HG03520 (cell line): ENCODE measurements around the gene PRDM15.

ENCODE experiments used
- ATAC-seq: cut with Tn5 transposase; IDR thresholded peaks from one replicate; pipeline ENCODE4 v1.9.1; 2021; ENCODE audit warnings: mild to moderate bottlenecking, moderate library complexity; ENCODE audit not compliant: unreplicated experiment

Gene PRDM15

DNA sequence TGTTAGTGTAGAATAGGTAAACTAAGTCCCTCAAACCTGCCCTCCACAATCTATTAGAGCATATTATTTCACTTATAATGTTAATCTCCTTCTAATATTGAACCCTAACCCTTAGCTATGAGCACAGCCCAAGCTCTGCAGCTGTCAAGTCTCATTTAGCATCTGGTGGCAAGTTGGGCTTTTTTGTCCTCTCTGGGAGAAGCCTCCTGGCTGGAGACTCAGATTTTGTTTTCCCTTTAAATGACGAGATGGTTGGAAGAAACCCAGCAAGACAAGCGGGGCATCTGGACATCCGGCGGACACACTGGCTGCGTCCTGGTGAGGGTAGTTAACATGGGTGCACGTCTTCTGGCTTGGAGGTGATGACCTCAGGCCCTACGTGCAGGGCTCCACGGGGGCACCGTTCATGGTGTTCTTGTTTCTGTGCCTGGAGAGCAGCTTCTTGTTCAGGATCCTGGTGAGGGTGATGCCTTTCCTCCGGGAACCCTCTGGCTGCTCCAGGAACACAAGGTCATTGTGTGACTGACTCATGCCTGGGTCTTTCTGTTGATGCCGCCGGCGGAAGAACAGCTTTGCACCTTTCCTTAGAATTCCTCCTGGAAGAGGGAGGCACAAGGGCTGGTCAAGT, 9.7 kb upstream of the PRDM15 start:
- ATAC-seq = no peak

DNA sequence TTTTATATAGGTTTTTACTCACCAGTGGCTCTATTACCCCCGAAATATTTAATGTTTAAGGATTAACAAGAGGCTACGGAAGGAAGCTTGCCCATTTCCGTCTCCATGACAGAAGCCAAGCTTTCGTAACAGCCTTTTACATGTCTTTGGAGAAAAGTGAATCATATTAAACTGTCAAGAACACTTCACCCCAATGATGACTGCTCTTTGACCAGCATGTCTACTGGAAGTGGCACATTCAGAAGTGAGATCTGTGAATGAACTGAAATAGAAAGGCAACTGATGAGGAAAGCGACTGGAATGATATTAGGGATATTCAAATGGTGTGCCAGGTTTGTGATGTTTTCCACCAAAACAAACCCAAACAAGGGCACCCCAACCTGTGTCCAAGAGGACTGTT, 8.5 kb upstream of the PRDM15 start:
- no peak for ATAC-seq

- ATAC-seq = no peak
Measured at GRCh38 chr21:41886328-41886727, 7.2 kb upstream of the PRDM15 start.

GRCh38 chr21:41885341-41886024, 6.3 kb upstream of the PRDM15 start:
- ATAC-seq = no peak

GRCh38 chr21:41884501-41885030, 5.4 kb upstream of the PRDM15 start:
- no peak for ATAC-seq

DNA sequence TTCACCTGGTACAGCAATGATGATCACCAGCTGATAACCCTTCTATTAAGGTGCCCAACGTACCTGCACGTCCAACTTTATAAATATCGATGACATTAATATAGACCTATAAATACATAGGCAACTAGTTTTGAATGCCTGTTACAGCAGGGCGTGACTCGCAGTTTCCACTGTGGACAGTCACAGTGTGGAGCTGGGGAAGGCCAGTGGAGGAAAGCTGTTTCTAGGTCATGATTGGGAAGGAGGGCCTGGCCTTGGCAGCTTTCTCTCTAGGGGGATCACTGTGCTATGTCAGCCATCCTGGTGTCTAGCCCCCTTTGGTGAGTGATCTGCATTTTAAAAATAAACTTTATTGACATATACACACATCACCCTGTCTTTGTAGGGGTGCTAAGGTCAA, 4.4 kb upstream of the PRDM15 start:
- ATAC-seq = no peak

GRCh38 chr21:41881051-41881450, 1.9 kb upstream of the PRDM15 start:
- no peak for ATAC-seq

- ATAC-seq = no peak
Measured at GRCh38 chr21:41880153-41880552, 1.0 kb upstream of the PRDM15 start.

DNA sequence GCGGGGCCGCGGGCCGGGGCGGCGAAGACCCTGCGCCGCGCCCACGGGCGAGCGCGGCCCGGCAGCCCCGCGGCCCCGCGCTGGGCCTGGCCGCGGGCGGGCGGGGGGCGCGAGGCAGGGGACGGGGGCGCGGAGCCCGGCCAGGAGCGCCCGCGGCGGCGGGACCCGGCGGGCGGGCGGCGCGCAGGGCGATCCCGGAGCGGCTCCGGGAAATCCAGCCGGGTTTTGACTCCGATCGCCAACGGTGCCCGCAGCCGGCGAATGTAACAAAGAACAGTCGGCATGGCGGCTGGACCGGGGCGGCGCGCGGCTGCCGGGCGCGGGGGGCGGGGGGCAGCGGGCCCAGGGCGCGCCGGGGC, 334 bp downstream of the PRDM15 start:
- ATAC-seq = peak; percentile 42

DNA sequence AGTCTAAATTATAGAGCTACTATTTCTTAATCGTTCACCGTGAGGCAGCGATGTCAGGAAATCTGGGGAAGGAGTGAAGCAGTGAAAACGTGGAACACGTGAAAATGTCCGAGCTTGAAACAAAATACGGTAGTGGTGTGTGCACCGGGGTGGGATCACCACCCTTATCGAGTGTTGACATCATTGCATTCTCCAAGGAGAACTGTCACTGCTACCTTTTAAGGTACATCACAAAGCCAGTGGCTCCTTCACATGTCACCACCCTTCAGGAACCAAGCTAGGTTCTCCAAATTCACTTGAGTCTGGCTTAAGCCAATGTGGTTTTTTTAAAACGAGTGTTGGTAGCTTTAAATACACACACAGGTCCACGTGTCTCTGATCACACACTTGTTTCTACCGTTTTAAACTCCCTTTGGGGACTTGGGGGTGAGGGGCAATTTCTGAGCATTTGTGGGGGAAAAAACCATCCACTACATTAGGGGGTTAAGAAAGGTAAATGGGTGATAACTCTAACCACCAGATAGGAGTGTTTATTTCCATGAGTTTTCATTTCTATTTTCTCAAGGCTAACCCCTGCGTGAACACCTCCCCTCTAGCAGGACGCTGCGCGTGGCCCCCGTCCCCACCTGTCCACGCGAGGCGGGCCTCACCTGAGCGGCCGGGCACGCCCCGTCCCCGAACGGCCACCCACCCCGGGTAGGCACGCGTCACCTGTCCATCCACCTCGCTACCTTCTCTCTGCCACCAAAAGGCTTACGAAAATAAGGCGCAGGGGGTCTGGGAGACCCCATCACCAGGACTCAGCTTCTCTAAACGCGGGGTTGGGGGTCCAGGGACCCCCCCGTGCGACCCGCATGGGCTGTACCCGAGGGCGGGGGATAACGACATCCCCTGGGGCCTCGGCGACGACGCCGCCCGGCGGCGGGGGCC, 978 bp downstream of the PRDM15 start:
- ATAC-seq = peak; percentile 31

DNA sequence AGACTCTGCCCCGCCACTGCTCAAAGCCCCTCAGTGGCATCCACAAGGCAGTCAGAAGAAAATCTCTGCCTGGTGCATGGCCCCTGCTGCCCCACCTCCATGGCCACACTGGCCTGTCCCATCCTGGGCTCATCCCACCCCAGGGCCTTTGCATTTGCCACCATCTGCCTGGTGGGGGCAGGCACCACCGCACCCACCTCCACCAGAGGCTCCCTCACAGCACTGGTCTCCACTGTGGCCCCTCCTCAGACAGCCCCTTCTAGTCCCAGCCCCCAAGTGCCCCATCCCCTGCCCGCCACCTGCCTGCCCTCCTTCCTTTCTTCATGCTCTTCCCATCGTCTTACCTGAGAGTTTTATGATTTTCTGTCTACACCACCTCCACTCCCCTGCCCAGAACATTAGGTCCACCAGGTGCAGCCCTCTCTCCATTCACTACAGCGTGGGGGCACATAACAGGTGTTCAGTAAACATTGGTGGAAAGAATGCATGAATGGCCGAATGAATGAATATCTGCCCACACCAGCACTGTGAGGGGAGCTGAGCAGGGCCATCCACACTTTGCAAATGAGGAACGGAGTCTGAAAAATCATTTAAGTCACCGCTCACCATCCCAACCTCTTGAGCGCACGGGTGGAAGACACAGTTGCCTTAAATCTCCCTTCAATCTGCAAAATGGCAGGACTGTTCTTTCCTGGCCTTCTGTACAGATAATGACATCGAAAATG, 2.1 kb downstream of the PRDM15 start:
- no peak for ATAC-seq

GRCh38 chr21:41876396-41876795, 2.7 kb downstream of the PRDM15 start:
- no peak for ATAC-seq

DNA sequence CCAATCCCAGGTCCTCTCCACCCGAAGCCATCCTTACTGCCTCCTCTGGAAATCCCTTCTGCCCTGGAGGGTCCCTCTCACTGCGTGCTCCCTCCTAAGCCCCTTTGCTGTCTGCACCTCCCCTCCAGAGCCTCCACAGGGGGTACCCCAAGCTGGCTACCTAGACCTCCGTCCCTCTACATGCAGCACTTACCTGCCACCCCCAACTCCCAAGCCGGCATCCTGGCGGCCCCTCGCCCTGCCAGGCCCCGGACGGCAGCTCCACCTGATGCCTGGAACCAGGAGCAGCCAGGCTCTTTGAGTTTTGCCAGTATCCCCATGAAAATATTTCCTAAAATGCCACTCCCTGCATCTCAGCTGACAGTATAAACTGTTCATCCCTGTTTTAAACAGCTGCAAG, 4.1 kb downstream of the PRDM15 start:
- no peak for ATAC-seq

DNA sequence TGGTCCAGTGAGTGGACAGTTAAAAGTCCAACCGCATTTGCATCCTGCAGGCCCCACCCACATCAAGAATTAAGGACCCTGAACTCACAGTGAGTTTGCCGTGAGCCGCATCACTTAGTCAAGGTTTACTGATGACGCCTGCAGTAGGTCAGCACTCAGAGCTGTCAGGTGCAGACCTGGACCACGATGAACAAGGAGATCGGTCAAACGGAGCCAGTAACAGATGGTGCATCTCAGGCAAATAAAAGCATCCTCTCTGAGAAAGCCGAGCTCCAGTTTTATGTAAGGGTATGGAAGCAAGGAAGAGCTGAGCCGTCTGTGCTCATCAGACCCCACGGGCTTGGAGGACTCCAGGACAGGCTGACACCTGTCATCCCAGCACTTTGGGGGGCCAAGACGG, 4.5 kb downstream of the PRDM15 start:
- no peak for ATAC-seq

GRCh38 chr21:41873426-41873825, 5.7 kb downstream of the PRDM15 start:
- no peak for ATAC-seq

GRCh38 chr21:41873005-41873404, 6.1 kb downstream of the PRDM15 start:
- no peak for ATAC-seq

- ATAC-seq = no peak
Measured at GRCh38 chr21:41871293-41872030, 7.7 kb downstream of the PRDM15 start.

DNA sequence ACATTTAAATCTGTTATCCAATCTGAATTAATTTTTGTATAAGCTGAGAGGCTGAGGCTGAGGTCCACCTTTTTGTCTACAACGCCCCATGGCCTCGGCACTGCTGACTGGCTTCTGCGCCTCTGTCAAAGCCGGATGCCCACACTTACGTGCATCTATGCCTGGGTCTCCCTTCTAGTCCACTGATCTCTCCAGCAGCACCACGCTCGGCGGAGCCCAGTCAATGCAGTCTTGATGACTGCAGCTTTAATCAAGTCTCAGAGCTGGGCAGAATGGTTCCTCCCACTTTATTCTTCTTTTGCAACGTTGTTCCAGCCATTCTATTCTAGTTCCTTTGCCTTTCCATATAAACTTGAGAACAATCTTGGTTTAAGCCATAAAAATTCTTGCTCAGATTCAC, 9.4 kb downstream of the PRDM15 start:
- ATAC-seq = no peak

- ATAC-seq = peak; percentile 43
Measured at GRCh38 chr21:41868062-41868710, 11.0 kb downstream of the PRDM15 start.

- ATAC-seq = no peak
Measured at GRCh38 chr21:41867313-41867712, 11.8 kb downstream of the PRDM15 start.
